ENCODE results near the gene SNX27.

SNX27 gene

GRCh38 chr1:151737479-151737878 lies 125.6 kb downstream of the SNX27 start:
- no peak for TF ChIP-seq CTCF (IDR thresholded peaks at IDR 0.05; ENCODE audit: insufficient read depth, low read depth, low read length, missing control alignments)
- DNase-seq (ENCODE audit: low read depth): no peak
- H3K4me3 ChIP-seq (ENCODE audit: low read length): no peak overlapping the region

GRCh38 chr1:151739590-151740355 lies 127.9 kb downstream of the SNX27 start:
- DNase-seq (ENCODE audit: low read depth): peak; percentile 87
- TF ChIP-seq CTCF (IDR thresholded peaks at IDR 0.05; ENCODE audit: insufficient read depth, low read depth, low read length, missing control alignments): peak; percentile 39

DNA sequence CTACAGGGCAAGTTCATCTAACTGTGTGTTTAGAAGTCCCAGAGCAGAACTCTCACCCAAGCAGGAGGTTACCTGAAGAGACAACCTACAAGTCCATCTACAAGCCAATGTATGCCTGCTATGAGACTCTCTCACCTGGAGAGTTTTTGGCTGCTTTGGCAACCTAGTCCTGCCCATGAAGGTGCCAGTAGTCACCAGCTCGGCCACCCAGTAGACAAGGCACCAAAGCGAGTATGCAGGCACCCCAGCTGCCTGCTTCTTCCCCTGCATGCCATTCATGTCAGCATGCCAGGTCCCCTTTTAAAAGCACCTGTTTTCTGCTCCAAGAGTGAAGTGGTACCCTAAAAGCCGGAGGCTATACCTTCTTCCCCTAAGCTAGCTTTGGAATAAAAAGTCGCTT lies 129.7 kb downstream of the SNX27 start:
- no peak overlapping the region for H3K4me3 ChIP-seq (ENCODE audit: low read length)
- no peak for DNase-seq (ENCODE audit: low read depth)
- TF ChIP-seq CTCF (IDR thresholded peaks at IDR 0.05; ENCODE audit: insufficient read depth, low read depth, low read length, missing control alignments): no peak

More at GRCh38 chr1:151739590-151740355, 127.9 kb downstream of the SNX27 start:
- H3K4me3 ChIP-seq (ENCODE audit: low read length): no peak overlapping the region

All from epithelial cell of esophagus (primary cell).